Measurements from ENCODE around the gene LXN. TPM values are rescaled to one million over a fixed set of nuclear protein-coding genes. Genes with fewer than 3 reads are reported as not detected.

The LXN gene
- total RNA-seq, 4 donors from 2014 or later: 18.2 to 33.6 (median 26.0) TPM

GRCh38 chr3:158668506-158668905, 3.9 kb downstream of the LXN start:
- no peak for DNase-seq
- no peak for TF ChIP-seq POLR2A (IDR thresholded peaks at IDR 0.05)
- TF ChIP-seq, protein P1, sequence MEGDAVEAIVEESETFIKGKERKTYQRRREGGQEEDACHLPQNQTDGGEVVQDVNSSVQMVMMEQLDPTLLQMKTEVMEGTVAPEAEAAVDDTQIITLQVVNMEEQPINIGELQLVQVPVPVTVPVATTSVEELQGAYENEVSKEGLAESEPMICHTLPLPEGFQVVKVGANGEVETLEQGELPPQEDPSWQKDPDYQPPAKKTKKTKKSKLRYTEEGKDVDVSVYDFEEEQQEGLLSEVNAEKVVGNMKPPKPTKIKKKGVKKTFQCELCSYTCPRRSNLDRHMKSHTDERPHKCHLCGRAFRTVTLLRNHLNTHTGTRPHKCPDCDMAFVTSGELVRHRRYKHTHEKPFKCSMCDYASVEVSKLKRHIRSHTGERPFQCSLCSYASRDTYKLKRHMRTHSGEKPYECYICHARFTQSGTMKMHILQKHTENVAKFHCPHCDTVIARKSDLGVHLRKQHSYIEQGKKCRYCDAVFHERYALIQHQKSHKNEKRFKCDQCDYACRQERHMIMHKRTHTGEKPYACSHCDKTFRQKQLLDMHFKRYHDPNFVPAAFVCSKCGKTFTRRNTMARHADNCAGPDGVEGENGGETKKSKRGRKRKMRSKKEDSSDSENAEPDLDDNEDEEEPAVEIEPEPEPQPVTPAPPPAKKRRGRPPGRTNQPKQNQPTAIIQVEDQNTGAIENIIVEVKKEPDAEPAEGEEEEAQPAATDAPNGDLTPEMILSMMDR (IDR thresholded peaks at IDR 0.05): no peak
- H3K27me3 ChIP-seq: no peaks in the 10 kb centered on the region
- peaks cover 0 to 9% (median 2%) of the 10 kb centered on the region in 4 donors for H3K4me1 ChIP-seq
- no peaks in the 10 kb centered on the region for H3K9me3 ChIP-seq
- no peak overlapping the region for H3K4me3 ChIP-seq
- H3K36me3 ChIP-seq: peaks cover 0 to 41% (median 0%) of the 10 kb centered on the region in 3 donors
- H3K27ac ChIP-seq: no peak overlapping the region

GRCh38 chr3:158666416-158666815, 6.0 kb downstream of the LXN start:
- Histone ChIP-seq H3K4me3 (no peak overlapping the region), H3K27me3 (no peaks in the 10 kb centered on the region), H3K9me3 (no peaks in the 10 kb centered on the region), H3K36me3 (peaks cover 0 to 56% (median 0%) of the 10 kb centered on the region in 3 donors), H3K27ac (no peak overlapping the region), H3K4me1 (peaks cover 0 to 9% (median 3%) of the 10 kb centered on the region in 4 donors)
- no peak for DNase-seq
- TF ChIP-seq POLR2A (IDR thresholded peaks at IDR 0.05): no peak
- TF ChIP-seq, protein P1 (IDR thresholded peaks at IDR 0.05): no peak

DNA sequence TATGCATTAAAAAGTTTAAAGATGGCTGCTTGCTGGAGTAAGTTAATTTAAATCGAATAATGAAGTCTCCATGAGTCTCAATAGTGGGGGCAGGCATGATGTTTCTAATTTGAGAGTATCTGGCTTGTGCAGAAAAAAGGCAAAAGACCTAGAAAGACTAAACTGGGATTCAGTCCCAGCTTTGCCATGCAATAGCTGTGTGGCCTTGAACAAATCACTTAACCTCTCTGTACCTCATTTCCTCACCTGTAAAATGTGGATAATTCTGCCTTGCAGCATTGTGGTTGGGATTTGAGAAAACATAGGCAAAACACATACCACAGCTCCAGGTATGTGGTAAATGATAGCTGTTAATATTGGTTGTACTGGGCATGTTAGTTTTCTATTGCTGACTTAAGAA, 8.6 kb downstream of the LXN start:
- Histone ChIP-seq H3K27me3 (no peaks in the 10 kb centered on the region), H3K4me1 (peaks cover 0 to 5% (median 0%) of the 10 kb centered on the region in 4 donors), H3K36me3 (peaks cover 0 to 64% (median 0%) of the 10 kb centered on the region in 3 donors), H3K9me3 (no peaks in the 10 kb centered on the region), H3K4me3 (no peak overlapping the region), H3K27ac (no peak overlapping the region)
- TF ChIP-seq, protein P1 (IDR thresholded peaks at IDR 0.05): no peak
- TF ChIP-seq POLR2A (IDR thresholded peaks at IDR 0.05): no peak
- no peak for DNase-seq

- Histone ChIP-seq H3K4me1 (peaks cover 0 to 5% (median 0%) of the 10 kb centered on the region in 4 donors), H3K27ac (no peak overlapping the region), H3K27me3 (no peaks in the 10 kb centered on the region), H3K9me3 (no peaks in the 10 kb centered on the region), H3K4me3 (no peak overlapping the region), H3K36me3 (peaks cover 0 to 66% (median 0%) of the 10 kb centered on the region in 3 donors)
- no peak for TF ChIP-seq POLR2A (IDR thresholded peaks at IDR 0.05)
- TF ChIP-seq, protein P1 (IDR thresholded peaks at IDR 0.05): no peak
- no peak for DNase-seq
Measured at GRCh38 chr3:158663246-158663645, 9.2 kb downstream of the LXN start.

DNA sequence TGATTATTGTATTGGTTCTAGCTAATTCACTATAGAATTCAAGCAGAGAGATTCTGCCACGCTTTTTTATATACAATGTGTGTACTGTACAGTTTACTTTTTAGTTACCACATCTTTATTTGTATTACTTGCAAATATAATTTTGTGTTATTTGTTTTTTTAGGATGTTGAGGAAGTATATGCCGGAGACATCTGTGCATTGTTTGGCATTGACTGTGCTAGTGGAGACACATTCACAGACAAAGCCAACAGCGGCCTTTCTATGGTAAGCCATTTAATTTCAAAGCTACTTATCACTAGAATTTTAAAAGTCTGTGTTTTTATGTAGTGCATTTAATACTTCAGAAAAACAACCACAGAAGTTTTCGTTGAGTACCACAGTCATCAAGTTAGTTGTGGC, 11.7 kb downstream of the LXN start:
- no peaks in the 10 kb centered on the region for H3K27me3 ChIP-seq
- peaks cover 0 to 60% (median 0%) of the 10 kb centered on the region in 3 donors for H3K36me3 ChIP-seq
- DNase-seq: no peak
- H3K4me3 ChIP-seq: no peak overlapping the region
- peak overlapping the region in 1 of 4 donors; percentile 21 for H3K27ac ChIP-seq
- peaks cover 0 to 5% (median 0%) of the 10 kb centered on the region in 4 donors for H3K4me1 ChIP-seq
- TF ChIP-seq, protein P1 (IDR thresholded peaks at IDR 0.05): no peak
- no peak for TF ChIP-seq POLR2A (IDR thresholded peaks at IDR 0.05)
- no peaks in the 10 kb centered on the region for H3K9me3 ChIP-seq
